GM12872 (cell line): ENCODE results near the gene SLC9A9.

ENCODE experiments used
- CTCF ChIP-seq: IDR thresholded peaks from 3 replicates; pipeline ENCODE4 v1.5.1; 2011; ENCODE audit warnings: low read depth, mild to moderate bottlenecking, low read length, moderate library complexity; ENCODE audit not compliant: insufficient read depth

The SLC9A9 gene

GRCh38 chr3:143786219-143787191 lies 61.8 kb downstream of the SLC9A9 start:
- no peak for TF ChIP-seq CTCF

DNA sequence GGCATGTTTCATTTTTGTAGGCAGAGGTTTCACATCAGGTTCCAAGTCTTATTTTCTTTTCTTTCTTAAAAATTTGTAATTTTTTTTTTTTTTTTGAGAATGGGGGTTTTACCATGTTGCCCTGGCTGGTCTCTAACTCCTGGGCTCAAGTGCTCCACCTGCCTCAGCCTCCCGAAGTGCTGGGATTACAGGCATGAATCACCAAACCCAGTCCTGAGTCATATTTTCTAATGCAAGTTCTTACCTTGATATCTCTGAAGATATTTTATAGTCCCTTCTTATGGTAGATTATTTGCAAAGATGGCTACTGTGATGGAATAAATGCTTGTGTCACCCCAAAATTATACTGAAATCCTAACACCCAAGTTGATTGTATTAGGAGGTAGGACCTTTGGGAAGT lies 63.8 kb downstream of the SLC9A9 start:
- no peak for TF ChIP-seq CTCF

- no peak for TF ChIP-seq CTCF
These were observed 64.4 kb downstream of the SLC9A9 start for GRCh38 chr3:143783851-143784370.

DNA sequence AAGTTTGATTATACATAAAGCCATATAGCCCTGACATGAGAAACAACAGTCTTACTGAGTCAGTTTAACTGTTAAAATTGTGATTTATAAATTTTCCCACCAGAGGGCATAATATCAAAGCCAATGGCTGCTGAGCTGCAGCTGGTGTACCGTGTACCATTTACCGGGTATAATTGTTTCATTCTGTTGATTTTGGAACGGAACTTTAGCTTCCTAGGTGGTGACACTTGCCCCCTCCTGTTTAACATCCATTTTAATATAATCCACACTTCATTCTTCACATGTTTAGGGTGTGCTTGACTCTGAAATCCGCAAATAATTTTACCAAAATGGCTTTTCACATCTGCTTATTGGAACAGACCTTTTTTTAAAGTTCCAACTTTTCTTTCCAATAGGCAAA lies 72.8 kb downstream of the SLC9A9 start:
- TF ChIP-seq CTCF: peak; percentile 51

GRCh38 chr3:143771939-143772338 lies 76.3 kb downstream of the SLC9A9 start:
- TF ChIP-seq CTCF: no peak

DNA sequence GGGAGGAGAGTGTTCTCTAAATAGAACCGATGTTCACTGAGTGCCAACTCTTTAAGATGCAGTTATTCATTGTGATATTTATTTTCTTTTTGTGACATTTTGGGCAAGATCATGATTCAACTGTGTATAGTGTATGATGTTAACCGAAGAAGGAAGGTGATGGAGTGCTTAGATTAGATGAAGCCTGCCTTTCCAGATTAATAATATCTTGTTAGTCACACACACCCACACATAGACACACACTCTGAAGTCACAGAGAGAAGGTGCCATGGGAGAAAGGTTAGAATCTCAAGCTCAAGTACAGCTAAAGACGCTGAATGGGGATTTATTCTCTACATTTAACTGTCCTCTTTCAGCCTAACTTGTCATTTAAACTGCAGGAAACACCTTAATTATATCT lies 77.0 kb downstream of the SLC9A9 start:
- TF ChIP-seq CTCF: no peak

DNA sequence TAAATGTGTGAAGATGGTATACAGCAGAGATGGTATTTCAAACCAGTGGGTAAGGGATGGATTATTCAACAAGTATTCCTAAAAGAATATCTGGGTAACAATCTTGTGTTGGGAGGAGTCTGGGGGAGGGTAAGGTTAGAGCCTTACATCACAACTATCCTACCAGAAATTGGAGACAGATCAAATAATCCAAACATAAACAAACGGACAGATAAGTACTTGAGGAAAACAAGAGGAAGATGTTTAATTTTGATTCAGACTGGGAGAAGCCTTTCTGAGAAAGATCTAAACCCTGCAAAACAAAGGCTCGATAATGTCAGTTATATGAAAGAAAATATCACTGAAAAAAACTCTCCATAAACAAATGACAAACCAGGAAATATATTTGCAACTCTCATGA lies 77.9 kb downstream of the SLC9A9 start:
- TF ChIP-seq CTCF: no peak
